Cardiac muscle cell (in vitro differentiated cells and primary cell): Measurements from ENCODE around the gene JMJD8. TPM values are rescaled to one million over a fixed set of nuclear protein-coding genes. Genes with fewer than 3 reads are reported as not detected.

Experiments used
- DNase-seq, 2 donors: peaks; one replicate each; pipeline versions ENCODE4 v3.0.0 to v3.0.0-alpha.2; 2010 to 2017; ENCODE audit warnings: low read depth in 1 of 2, low spot score in 1 of 2
- H3K27ac ChIP-seq: fragments of 200-600 bp; sonication (generic); 2 replicates; pipeline ENCODE4 v1.5.1; 2016
- H3K27me3 ChIP-seq: fragments of 200-600 bp; sonication (generic); 2 replicates; pipeline ENCODE4 v1.6.0; 2016; ENCODE audit warnings: control low read depth
- H3K36me3 ChIP-seq: fragments of 200-600 bp; sonication (generic); 2 replicates; pipeline ENCODE4 v1.5.1; 2016; ENCODE audit warnings: control low read depth
- H3K4me1 ChIP-seq: fragments of 200-600 bp; sonication (generic); 2 replicates; pipeline ENCODE4 v1.8.1; 2017; ENCODE audit warnings: low read depth, mild to moderate bottlenecking, mixed run types
- H3K4me3 ChIP-seq: fragments of 200-600 bp; sonication (generic); 2 replicates; pipeline ENCODE4 v1.5.1; 2016; ENCODE audit warnings: mild to moderate bottlenecking
- H3K9me3 ChIP-seq: fragments of 200-600 bp; sonication (generic); 2 replicates; pipeline ENCODE4 v1.5.1; 2017; ENCODE audit warnings: low read depth, mild to moderate bottlenecking, control low read depth
- polyA plus RNA-seq: library from polyadenylated mRNA; unstranded; fragments of >200 nt; fragmentation: Nextera tagmentation; extraction: Ambion mirVana; gene quantifications from 2 replicates; pipeline ENCODE4 v1.2.1, GENCODE V29; 2016
- total RNA-seq: library from RNA; depleted of rRNA; stranded (reverse); fragments of >200 nt; gene quantifications from 2 replicates; pipeline ENCODE4 v1.2.3, GENCODE V29; 2016
- TF ChIP-seq, protein P1 (sequence below): IDR thresholded peaks from 2 replicates; pipeline ENCODE4 v1.5.1; 2012; ENCODE audit warnings: low read depth, mild to moderate bottlenecking, low read length

JMJD8 gene
- total and polyA plus RNA-seq, 2 experiments from 2014 or later, result 105 to 118 TPM

DNA sequence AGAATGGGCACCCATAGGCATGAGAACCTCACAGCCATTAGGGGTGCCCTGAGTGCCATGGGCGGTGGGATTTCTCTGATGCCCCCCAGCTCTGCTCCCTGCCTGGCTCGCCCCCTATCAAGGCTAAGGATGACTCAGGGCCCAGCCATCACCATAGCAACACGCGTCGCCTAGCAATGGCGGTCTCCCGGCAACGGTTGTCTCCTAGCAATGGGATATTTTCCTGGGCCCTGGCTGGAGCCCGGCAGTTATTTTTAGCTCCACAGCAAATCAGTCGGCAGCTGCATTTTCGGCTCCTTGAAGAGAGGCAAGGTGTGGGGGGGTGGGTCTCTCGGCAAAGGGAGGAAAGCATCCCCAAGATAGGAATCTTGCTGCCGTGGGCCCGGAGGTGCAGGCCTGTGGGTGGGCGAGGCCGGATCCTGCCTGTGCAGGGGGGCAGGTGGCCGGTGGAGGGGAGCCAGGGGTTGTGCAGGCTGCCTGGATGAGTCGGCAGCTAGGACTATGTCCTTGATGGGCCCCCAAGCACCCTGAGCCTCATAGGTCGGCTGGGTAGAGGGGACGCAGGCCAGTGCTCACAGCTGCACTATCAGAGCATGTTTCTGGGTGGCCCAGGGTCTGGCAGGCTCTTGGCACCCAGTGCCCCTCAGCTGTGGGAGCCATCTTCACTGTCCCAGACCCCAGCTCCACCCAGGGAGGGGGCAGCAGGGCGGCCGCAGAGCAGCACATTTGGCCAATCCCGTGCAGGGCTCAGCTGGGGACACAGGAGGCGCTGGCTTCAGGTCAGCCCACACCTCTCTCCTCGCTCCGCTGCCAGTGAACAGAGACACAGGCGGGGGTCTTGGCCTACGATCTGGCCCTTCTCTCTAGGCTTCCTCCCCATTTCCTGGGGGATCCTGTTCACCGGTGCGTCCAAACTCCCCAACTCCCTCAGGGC is 25.7 kb upstream of the JMJD8 start:
- DNase-seq, result peak; percentile 85 to 91
- no peaks in the 10 kb centered on the region for H3K9me3 ChIP-seq
- peaks cover 44% of the 10 kb centered on the region for H3K27me3 ChIP-seq
- no peaks in the 10 kb centered on the region for H3K36me3 ChIP-seq
- TF ChIP-seq, protein P1, sequence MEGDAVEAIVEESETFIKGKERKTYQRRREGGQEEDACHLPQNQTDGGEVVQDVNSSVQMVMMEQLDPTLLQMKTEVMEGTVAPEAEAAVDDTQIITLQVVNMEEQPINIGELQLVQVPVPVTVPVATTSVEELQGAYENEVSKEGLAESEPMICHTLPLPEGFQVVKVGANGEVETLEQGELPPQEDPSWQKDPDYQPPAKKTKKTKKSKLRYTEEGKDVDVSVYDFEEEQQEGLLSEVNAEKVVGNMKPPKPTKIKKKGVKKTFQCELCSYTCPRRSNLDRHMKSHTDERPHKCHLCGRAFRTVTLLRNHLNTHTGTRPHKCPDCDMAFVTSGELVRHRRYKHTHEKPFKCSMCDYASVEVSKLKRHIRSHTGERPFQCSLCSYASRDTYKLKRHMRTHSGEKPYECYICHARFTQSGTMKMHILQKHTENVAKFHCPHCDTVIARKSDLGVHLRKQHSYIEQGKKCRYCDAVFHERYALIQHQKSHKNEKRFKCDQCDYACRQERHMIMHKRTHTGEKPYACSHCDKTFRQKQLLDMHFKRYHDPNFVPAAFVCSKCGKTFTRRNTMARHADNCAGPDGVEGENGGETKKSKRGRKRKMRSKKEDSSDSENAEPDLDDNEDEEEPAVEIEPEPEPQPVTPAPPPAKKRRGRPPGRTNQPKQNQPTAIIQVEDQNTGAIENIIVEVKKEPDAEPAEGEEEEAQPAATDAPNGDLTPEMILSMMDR, result no peak
- H3K4me1 ChIP-seq, result peaks cover 16% of the 10 kb centered on the region
- H3K4me3 ChIP-seq, result no peak overlapping the region
- H3K27ac ChIP-seq, result peak overlapping the region; percentile 53

DNA sequence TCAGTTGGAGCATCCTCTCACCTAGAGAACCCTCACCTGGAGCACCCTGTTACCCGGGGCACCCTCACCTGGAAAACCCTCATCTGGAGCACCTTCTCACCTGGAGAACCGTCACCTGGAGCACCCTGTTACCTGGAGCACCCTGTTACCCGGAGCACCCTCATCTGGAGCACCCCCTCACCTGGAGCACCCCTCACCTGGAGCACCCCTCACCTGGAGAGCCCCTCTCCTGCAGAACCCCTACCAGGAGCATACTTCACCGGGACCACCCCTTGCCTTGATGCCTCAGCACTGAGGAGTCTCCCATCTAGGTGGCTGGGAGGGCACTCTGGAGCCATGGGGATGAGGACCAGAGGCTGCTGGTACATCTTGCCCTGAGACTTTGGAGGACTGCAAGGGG is 24.8 kb upstream of the JMJD8 start:
- Histone ChIP-seq H3K4me1 (peaks cover 13% of the 10 kb centered on the region), H3K4me3 (no peak overlapping the region), H3K27ac (no peak overlapping the region), H3K9me3 (no peaks in the 10 kb centered on the region), H3K36me3 (no peaks in the 10 kb centered on the region), H3K27me3 (peaks cover 53% of the 10 kb centered on the region)
- no peak for DNase-seq
- TF ChIP-seq, protein P1, result no peak

DNA sequence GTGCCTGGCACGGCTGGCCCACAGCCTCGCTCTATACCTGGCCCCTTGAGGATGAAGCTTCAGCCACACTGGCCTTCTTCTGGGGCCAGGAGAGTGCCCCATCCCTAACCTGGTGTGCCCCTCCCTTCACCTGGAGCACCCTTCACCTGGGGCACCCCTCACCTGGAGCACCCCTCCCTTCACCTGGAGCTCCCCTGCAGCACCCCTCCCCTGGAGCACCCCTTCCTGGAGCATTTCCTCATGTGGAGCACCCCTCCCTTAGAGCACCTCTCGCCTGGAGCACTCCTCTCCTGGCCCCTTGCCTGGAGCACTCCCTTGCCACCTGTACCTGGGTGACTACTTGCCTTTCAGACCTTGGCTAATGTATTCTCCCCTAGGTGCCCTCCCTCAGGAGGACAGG is 23.9 kb upstream of the JMJD8 start:
- no peak for DNase-seq
- peaks cover 62% of the 10 kb centered on the region for H3K27me3 ChIP-seq
- TF ChIP-seq, protein P1, result no peak
- H3K9me3 ChIP-seq, result no peaks in the 10 kb centered on the region
- peaks cover 13% of the 10 kb centered on the region for H3K4me1 ChIP-seq
- no peak overlapping the region for H3K27ac ChIP-seq
- no peak overlapping the region for H3K4me3 ChIP-seq
- no peaks in the 10 kb centered on the region for H3K36me3 ChIP-seq

DNA sequence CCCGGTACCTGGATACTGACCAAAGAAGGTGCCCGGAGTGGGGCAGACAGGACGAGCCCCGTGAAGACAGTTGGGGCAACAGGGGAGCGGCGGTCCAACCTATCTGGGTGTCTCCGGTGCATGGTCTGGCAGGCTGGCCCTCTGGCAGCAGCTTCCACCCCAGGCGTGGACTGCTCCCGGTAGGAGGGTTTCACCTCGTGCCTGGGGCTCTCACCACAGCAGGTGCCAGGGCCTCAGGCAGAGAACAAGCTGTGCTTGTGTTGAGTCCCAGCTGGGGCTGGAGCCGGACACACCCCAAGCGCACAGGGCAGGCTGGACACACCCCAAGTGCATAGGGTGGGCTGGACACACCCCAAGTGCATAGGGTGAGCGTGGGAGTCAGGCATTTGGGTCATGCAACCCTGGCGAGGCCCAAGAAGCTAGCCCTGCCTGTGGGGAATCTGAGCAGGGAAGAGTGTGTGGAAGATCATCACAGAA is 23.0 kb upstream of the JMJD8 start:
- TF ChIP-seq, protein P1, result no peak
- Histone ChIP-seq H3K9me3 (no peaks in the 10 kb centered on the region), H3K27me3 (peaks cover 72% of the 10 kb centered on the region), H3K27ac (no peak overlapping the region), H3K4me3 (no peak overlapping the region), H3K36me3 (no peaks in the 10 kb centered on the region), H3K4me1 (peaks cover 13% of the 10 kb centered on the region)
- DNase-seq, result no peak

DNA sequence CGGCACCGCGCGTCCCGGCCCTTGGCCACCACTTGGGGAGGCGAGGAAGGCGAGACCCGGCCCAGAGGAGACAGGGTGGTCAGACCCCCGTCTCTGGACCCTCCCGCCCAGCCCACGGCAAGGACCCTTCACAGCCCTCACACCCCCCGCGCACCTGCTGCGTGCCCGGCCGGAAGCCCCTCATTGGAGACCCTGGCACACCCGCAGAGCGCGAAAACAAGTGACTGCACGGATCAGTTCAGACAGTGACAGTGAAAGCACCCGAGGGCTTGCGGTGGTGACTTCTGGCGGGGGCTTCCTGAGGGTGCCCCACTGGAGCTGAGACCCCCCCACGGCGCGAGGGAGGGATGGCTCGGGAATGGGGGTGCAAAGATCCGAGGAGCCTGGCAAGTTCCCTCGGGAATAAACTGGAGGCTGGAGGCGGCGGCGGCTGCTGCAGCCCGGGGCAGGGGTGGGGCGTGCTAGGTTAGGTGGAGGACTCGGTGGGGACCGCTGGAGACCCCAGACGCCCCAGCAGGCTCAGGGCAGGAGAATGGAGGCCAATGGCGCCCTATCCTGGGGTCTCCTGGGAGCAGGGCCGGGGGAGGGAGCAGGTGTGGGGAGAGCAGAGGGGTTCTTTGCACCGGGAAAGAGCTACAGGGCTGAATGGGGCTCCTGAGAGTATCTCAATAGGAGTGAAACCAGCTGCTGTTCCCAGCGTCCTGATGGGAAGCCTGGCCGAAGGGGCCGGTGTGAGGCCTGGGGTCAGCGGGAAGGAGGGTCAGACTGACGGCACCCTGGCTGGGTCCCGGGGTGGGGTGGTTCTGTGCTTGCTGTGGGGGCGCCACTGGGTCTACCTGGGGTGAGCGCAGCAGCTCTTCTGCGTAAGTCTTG is 22.3 kb upstream of the JMJD8 start:
- peaks cover 78% of the 10 kb centered on the region for H3K27me3 ChIP-seq
- peaks cover 13% of the 10 kb centered on the region for H3K4me1 ChIP-seq
- no peak overlapping the region for H3K27ac ChIP-seq
- TF ChIP-seq, protein P1, result no peak
- H3K36me3 ChIP-seq, result no peaks in the 10 kb centered on the region
- no peak overlapping the region for H3K4me3 ChIP-seq
- DNase-seq, result no peak
- no peaks in the 10 kb centered on the region for H3K9me3 ChIP-seq
